Panc1 (cell line): ENCODE data around the gene TBX18. TPM values are rescaled to one million over a fixed set of nuclear protein-coding genes. Genes with fewer than 3 reads are reported as not detected.
A peak's percentile ranks its signal among the peaks of the same experiment; 100 is the strongest.

Experiments used
- ATAC-seq: fragments of 200-7000 bp; cut with Tn5 transposase; 2 replicates; pipeline ENCODE4 v1.9.1; 2020; ENCODE audit warnings: mild to moderate bottlenecking, moderate library complexity
- BruUV-seq: library from RNA; stranded (reverse); fragments of 400-500 nt; replicated peaks from 2 replicates; lab custom pipeline; 2021; lab: Mats Ljungman, UMichigan
- CTCF ChIA-PET: fragments of 300-600 bp; sonication (Branson Sonifier 250); formaldehyde crosslinking; loops from one replicate; lab custom pipeline; 2022; ENCODE audit warnings: antibody characterized with exemption; lab: Charles Lee
- POLR2A ChIA-PET: fragments of 300-600 bp; sonication (Branson Sonifier 250); formaldehyde crosslinking; loops from one replicate; lab custom pipeline; 2022; ENCODE audit warnings: antibody characterized with exemption; lab: Charles Lee
- DNase-seq: peaks from one replicate; pipeline ENCODE4 v3.0.0-alpha.2; 2010; ENCODE audit warnings: low read depth, low spot score
- H3K27ac ChIP-seq: 2 replicates; pipeline ENCODE4 v1.5.1; 2011; ENCODE audit warnings: mild to moderate bottlenecking, low read length, inconsistent platforms
- H3K27me3 ChIP-seq: fragments of 200-500 bp; sonication (Bioruptor generic); 2 replicates; pipeline ENCODE4 v1.6.0; 2014; ENCODE audit warnings: low read length, inconsistent platforms; ENCODE audit not compliant: control insufficient read depth, insufficient read depth
- H3K36me3 ChIP-seq: fragments of 200-500 bp; sonication (Bioruptor generic); 2 replicates; pipeline ENCODE4 v1.5.1; 2014; ENCODE audit warnings: inconsistent platforms, mild to moderate bottlenecking, low read length, moderate library complexity; ENCODE audit not compliant: control insufficient read depth, insufficient read depth
- H3K4me1 ChIP-seq: 2 replicates; pipeline ENCODE4 v1.5.1; 2011; ENCODE audit warnings: inconsistent platforms, mild to moderate bottlenecking, low read length, moderate library complexity; ENCODE audit not compliant: control insufficient read depth, insufficient read depth
- H3K4me3 ChIP-seq, 2 experiments: 2 replicates each; pipeline ENCODE4 v1.5.1; 2011 to 2012; ENCODE audit warnings: low read depth in 2 of 2, low read length in 2 of 2, mild to moderate bottlenecking in 2 of 2, inconsistent platforms in 1 of 2, moderate library complexity in 1 of 2
- H3K9me3 ChIP-seq: fragments of 200-500 bp; sonication (Bioruptor generic); 2 replicates; pipeline ENCODE4 v1.5.1; 2014; ENCODE audit warnings: low read depth, mild to moderate bottlenecking, inconsistent platforms, low read length, moderate library complexity; ENCODE audit not compliant: control insufficient read depth, insufficient read depth
- CTCF ChIP-seq: fragments of 450-650 bp; IDR thresholded peaks from 2 replicates; pipeline ENCODE4 v1.5.1; 2017; ENCODE audit warnings: mild to moderate bottlenecking
- POLR2AphosphoS5 ChIP-seq: IDR thresholded peaks from 2 replicates; pipeline ENCODE4 v1.6.1; 2012; ENCODE audit warnings: mild to moderate bottlenecking, low read depth, low read length, moderate library complexity
- REST ChIP-seq, 2 experiments: IDR thresholded peaks; 2 replicates each; pipeline ENCODE4 v1.6.1; 2011 to 2012; ENCODE audit warnings: low read depth in 2 of 2, control low read depth in 1 of 2, low read length in 1 of 2, mild to moderate bottlenecking in 1 of 2, moderate library complexity in 1 of 2; ENCODE audit not compliant: insufficient read depth in 1 of 2
- SIN3A ChIP-seq: IDR thresholded peaks from 2 replicates; pipeline ENCODE4 v1.6.1; 2012; ENCODE audit warnings: low read depth, mild to moderate bottlenecking, low read length, moderate library complexity, borderline replicate concordance; ENCODE audit not compliant: insufficient read depth
- TCF7L2 ChIP-seq: IDR thresholded peaks from 2 replicates; pipeline ENCODE4 v1.6.1; 2011; ENCODE audit warnings: mild to moderate bottlenecking, low read depth, low read length, inconsistent platforms
- in situ Hi-C: cut with HindIII; loops from 2 replicates; pipeline ENCODE4 v1.10.0; 2016; ENCODE audit warnings: low sequenced_read_pairs, low pct_unique_long_range_greater_than_20kb
- intact Hi-C: fragments of 100-400 bp; cut with micrococcal nuclease; formaldehyde crosslinking; loops from one replicate; pipeline ENCODE4 v1.10.0; 2022; ENCODE audit not compliant: unreplicated experiment
- total RNA-seq: library from RNA; stranded (reverse); gene quantifications from one replicate; pipeline ENCODE4 v1.2.1, GENCODE V29; 2021; ENCODE audit not compliant: unreplicated experiment

The TBX18 gene
- total RNA-seq, 1 experiment from 2014 or later, result 10.1 TPM

- Histone ChIP-seq H3K9me3 (no peaks in the 10 kb centered on the region), H3K4me3 (peak overlapping the region; percentile 55 to 67), H3K4me1 (no peaks in the 10 kb centered on the region), H3K36me3 (peaks cover under 1% of the 10 kb centered on the region; the same call in 1 of the 2 replicates), H3K27ac (peak overlapping the region; percentile 63; the same call in 1 of the 2 replicates), H3K27me3 (no peaks in the 10 kb centered on the region)
- ATAC-seq (peak; percentile 16; the same call in 1 of the 2 replicates), DNase-seq (no peak)
- intact Hi-C loops (loop anchor here (10.0 kb wide), 1 partner anchor 202 kb away; no protein-coding TSS in a partner anchor), in situ Hi-C loops (no loop called here)
- no peak for TF ChIP-seq REST (IDR thresholded peaks at IDR 0.05; ENCODE audit: insufficient read depth in 1 of 2, low read depth in 2 of 2, low read length in 1 of 2)
- TF ChIP-seq POLR2AphosphoS5, result no peak
- no peak for TF ChIP-seq SIN3A
- TF ChIP-seq CTCF, result peak; percentile 17; the same call in 1 of the 2 replicates
- TF ChIP-seq TCF7L2, result no peak
- CTCF ChIA-PET, result no interaction called here
- BruUV-seq, result no TSS peak
- POLR2A ChIA-PET, result no interaction called here
Measured at GRCh38 chr6:84762220-84763002, 2.0 kb downstream of the TBX18 start.

GRCh38 chr6:84758486-84758885 is 5.9 kb downstream of the TBX18 start:
- H3K4me1 ChIP-seq, result no peaks in the 10 kb centered on the region
- ATAC-seq (no peak), DNase-seq (no peak)
- ChIA-PET POLR2A (interaction anchor here (0.7 kb wide), 1 partner anchor 535 kb away, joined by 8 read pairs; no protein-coding TSS in a partner anchor), CTCF (no interaction called here)
- no TSS peak for BruUV-seq
- no peak overlapping the region for H3K4me3 ChIP-seq
- no peak overlapping the region for H3K27ac ChIP-seq
- H3K9me3 ChIP-seq, result no peaks in the 10 kb centered on the region
- no peaks in the 10 kb centered on the region for H3K27me3 ChIP-seq
- in situ Hi-C loops (no loop called here), intact Hi-C loops (no loop called here)
- peaks cover 3% of the 10 kb centered on the region; the same call in 1 of the 2 replicates for H3K36me3 ChIP-seq
- TF ChIP-seq REST (IDR thresholded peaks at IDR 0.05; ENCODE audit: insufficient read depth in 1 of 2, low read depth in 2 of 2, low read length in 1 of 2) (no peak), SIN3A (no peak), CTCF (no peak), TCF7L2 (no peak)
